ENCODE data around the gene MBP.
A peak's percentile ranks its signal among the peaks of the same experiment; 100 is the strongest.

Gene MBP

DNA sequence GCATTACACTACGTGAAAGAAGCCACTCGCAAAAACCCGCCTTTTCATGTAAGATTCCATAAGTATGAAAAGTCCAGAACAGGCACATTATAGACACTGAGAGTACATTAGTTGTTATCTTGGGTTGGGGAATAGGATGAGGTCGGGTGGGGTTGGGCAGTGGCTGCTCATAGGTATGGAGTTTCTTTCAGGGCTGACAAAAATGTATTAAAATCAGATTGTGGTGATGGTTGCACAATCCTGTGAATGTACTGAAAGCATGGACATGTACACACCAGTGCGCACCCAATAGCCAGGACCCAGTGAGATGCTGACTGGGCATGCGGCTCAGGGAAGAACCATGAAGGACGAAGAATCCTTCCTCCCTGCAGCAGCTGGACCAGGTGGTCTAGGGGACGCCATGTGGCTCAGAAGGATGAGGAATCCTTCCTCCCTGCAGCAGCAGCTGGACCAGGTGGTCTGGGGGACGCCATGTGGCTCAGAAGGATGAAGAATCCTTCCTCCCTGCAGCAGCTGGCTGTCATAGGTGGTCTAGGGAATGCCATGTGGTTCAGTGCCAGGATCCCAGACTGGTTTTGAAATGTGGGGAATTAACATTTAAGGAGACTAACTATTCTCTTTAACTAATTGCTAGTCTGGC is 50.1 kb downstream of the MBP start:
- DNase-seq = peak in 1 of 4 experiments; percentile 18

GRCh38 chr18:77081390-77081778 is 51.2 kb downstream of the MBP start:
- peak; percentile 61 to 90 (median 79) for DNase-seq

- peak in 3 of 4 experiments; percentile 41 to 51 (median 43) for DNase-seq
These were observed 52.5 kb downstream of the MBP start for GRCh38 chr18:77079954-77080682.

DNA sequence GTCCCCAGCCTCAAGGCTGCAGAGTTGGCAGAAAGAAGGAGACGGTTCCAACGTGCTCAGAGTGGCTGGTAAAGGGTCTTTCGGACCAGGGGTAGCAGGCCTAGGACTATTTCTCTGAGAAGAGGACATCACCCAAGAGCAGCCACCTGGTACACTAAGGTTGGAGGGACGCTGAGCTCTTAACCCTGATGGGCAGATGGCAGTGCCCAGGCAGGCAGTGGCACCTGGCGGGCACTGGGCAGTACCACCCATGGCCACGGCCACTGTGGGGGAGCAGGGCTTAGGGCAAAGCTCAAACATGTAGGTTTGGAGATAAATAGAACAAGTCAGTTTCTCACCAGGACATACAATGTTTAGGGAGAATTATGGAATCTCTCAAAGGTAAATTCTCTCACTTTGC is 53.5 kb downstream of the MBP start:
- no peak for DNase-seq

- DNase-seq = no peak
These were observed 53.9 kb downstream of the MBP start for GRCh38 chr18:77078690-77079070.

DNA sequence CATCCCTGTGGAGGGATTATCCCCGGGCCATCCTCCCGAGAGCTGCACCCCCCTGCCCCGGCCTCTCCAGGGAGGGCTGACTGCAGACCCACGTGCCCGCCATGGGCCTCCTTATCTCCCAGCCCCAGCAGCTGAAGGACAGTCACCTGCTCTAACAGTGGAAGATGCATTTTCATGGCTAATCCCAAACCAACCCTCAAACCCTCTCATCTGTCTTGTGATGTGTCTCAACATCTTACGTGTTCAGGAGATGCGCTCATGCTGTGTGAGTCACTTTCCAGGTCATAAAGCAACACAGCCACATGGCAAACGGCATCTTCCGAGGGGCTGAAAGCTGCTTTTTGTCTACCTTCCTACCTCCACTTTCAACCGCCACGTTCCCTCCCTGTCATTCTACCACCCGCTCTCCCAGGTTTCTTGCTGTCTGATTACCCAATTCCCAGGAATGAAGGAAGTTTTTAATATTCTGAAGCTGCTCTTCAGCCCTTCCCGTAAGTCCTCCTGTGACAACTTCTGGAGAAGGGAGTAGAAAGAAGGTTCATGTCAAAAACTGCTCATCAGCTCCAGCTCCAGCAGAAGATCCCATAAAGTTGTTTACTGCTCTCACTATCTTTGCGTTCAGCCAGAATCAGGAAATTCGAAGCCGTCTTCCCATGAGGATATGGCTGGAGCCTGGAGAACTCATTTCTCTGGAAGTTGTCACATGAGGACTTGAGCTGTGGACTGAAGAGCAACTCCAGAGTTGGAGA is 54.5 kb downstream of the MBP start:
- peak in 3 of 4 experiments; percentile 44 to 56 (median 51) for DNase-seq

DNA sequence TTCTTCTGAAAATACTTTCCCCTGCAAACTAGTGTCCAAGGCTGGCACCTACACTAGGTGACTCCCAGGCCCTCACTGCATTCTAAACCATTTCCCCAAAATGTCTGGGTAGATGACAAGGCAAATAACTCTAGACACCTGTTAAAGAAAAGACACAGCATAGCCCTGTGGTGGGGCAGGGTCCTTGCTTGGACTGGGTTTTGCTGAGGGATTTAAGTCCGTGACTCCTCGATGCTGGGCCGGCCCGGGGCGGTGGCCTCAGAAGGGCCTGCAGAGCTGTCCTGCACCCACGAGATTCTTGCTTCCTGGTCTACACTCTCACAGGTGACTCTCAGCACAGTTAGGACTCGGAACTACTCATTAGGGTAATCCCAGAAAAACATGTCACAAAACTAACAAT is 55.2 kb downstream of the MBP start:
- DNase-seq = no peak

GRCh38 chr18:77076111-77076510 is 56.5 kb downstream of the MBP start:
- DNase-seq = no peak

DNA sequence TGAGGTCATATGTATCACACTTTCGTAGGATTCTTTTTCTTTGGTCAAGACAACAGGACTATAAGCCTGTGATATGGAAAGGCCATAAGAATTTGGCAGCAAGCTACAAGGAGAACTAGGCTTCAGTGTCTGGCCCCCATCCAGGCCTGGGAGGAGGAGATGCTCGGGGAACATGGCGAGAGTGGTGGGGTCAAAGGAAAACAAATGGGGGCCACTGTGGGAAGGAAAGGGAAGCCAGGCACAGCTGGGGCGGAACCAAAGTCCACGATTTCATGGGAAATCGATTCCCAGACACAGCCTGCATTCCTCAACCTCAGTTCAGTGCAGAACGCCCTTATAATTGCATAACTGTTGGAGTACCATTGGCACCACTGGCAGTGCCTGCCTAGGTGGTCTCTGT is 58.2 kb downstream of the MBP start:
- no peak for DNase-seq

DNA sequence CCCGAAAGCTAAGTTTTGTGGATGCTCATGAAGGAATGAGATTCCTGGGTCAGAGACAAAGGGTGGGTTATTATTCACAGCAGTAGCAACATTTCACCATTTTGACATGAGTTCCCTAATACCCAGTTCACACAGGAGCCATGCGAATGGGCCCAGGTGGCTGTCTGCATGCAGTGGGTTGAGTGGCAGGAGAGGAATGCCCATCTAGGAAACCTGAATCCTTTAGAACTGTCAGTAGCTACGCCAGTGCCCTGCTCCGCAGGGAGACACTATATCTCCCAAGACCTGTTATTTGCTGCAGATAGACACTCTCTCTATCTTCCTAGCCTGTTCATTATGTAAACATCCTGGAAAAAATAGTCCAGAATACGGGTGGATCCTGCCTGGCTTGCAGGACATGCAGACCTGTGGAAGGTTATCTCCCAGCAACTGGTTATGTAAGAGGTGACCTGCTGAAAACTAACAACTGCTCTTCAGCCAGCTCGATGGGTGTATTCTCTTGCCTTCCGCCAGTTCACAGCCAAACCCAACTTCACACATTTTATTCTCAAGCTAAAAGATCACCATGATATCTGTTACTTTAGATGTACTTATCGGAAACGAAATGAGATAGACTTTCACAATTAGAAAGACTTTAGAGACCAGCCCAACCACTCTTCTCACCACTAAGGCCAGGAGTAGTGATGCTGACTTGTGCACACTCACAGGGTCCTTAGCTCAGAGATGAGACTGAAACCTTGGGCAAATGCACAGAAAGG is 59.1 kb downstream of the MBP start:
- DNase-seq = no peak

DNA sequence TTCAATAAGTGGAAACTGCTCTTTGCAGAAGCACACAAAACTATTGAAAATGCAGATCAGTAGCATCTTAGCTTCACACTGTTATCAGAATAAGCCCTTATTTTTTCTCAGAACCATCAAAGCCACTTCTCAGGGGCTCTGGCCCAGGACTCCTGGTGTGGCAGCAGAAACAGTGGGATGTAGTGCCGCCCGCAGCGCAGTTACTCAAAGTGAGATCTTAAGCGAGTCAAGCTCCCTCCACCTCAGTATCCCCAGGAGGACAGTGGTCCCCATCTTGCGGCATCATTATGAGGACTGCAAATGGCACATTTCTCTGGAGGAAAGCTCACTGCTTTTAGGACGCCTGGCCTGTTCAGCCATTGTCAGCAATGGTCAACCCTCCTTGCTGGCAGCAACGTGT is 60.0 kb downstream of the MBP start:
- DNase-seq = no peak

- peak in 1 of 4 experiments; percentile 36 for DNase-seq
These were observed 60.8 kb downstream of the MBP start for GRCh38 chr18:77071711-77072292.

DNA sequence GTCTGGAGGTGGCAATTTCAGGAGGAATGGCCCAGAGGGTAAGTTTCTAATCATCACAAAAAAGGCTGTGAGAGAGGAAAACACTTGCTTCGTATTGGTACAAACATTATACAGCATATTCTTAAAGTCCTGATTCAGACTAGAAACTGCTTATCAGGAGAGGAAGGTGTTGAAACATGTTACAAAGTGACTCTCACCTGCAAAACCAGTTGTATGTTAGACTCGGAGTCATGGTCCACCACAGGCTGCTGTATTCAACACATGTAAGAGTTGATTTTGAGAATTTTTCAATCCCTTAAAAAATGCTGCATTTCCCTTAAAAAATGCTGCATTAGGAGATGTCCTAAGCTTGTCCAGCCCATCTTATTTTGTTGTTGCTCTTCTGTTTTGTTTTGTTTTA is 61.5 kb downstream of the MBP start:
- no peak for DNase-seq

DNA sequence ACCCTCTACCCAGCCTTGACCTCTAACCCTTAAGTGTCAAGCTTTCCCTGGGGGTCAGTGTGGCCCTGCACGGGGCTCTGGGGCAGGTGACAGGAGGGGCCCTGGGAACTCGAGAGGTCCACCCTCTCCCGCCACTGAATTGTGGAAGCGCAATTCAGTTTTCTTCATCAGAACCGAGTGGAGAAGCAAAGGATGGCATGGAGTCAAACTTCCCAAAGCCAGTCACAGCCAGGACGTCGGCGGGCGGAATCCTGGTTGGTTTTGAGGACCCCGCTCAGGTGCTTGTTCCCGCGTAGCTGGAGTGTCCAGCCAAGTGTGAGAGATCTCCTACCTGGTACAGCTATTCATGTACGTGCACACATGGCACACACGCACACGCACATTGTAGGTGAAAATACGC is 62.0 kb downstream of the MBP start:
- peak in 1 of 4 experiments; percentile 1 for DNase-seq

- DNase-seq = peak in 1 of 4 experiments; percentile 2
These were observed 62.7 kb downstream of the MBP start for GRCh38 chr18:77069931-77070330.

GRCh38 chr18:77069482-77069881 is 63.1 kb downstream of the MBP start:
- peak in 2 of 4 experiments; percentile 37 to 57 for DNase-seq

DNA sequence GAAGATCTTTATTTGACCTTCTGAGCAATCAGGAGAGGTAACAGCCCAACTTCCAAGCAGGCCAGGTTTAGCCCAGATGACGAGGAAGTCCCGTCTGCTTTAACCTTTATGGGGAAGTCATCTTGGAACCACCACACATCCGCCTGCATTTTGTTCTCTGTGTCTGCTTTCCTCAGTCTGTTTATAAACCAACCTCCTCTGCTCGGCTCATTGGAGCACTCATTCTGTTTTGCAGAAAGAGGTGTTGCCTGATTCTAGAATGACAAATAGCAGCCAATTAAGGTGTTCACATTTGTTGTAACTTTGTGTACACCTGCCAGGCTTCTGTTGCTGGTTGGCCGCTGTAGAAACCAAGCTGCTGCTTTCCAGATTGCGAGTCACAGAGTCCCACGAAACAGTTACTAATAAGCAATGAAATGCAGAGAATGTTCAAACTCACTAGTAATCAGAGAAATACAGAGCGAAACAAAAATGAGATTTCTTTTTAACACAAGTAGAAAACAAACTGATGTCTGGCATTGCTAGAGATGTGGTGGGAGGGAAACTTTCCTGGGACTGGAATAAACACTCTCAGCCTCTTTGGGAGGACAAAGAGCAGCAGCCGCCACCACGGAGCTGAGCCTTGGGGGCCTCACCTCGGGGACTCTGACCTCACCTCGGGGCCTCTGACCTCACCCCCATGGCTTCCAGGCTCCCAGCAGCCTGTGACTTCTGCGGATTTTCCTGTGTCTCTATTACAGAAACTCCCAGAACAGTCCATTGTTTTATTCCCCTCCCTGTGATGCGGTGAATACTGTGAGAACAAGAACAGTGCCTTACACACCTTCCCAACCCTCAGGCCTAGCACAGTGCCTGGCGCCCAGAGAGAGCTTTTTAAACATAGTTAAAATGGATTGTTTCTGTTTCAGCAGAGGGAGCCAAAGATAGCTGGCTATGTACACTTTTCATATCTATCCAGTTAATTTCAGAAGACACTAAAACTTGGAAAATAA is 64.0 kb downstream of the MBP start:
- DNase-seq = peak; percentile 27 to 70 (median 58)

DNA sequence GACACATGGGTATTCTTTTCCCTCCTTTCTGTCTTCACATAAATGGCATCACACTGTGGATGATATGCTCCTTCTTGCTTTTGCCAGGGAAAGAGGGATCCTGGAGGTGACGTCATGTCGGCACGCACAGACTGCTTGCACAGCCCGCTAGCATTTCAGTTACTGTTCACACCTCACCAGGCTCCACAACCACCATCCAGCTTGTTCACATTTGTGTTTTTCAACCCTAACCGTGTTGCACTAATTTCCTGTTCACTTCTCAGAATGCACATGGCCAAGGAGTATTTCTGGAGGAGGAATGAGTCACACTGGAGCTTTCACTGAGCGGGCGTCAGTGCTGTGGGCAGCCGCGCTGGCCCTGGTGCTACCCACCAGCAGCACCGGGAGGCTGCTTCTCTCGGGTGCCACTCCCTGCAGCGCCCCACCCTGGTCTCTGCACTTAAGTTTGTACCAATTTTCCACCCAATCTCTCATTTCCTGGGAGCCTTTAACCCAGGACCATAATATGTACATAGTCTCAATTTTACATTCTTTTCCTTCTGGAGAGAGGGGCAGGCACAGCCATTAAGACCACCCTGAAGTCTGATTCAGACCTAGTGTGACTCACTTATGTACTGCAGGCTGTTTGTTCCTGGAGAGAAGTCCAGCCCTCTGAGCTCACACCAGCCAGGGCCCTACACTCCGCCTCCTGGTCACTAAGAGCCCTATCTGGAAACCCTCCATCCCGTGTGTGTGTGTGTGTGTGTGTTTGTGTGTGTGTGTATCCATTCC is 65.1 kb downstream of the MBP start:
- DNase-seq = peak; percentile 76 to 89 (median 88)

GRCh38 chr18:77066689-77067088 is 65.9 kb downstream of the MBP start:
- DNase-seq = peak in 1 of 4 experiments; percentile 10

- no peak for DNase-seq
These were observed 66.5 kb downstream of the MBP start for GRCh38 chr18:77066101-77066500.
